Heart right ventricle (tissue), 12 donors: ENCODE results near the gene NIF3L1. TPM values are rescaled to one million over a fixed set of nuclear protein-coding genes. Genes with fewer than 3 reads are reported as not detected.

Experiments used
- polyA plus RNA-seq, 2 donors: library from polyadenylated mRNA; stranded (reverse); fragments of 200-250 nt; gene quantifications; one replicate each; pipeline ENCODE4 v1.2.3, GENCODE V29; 2013
- total RNA-seq, 10 donors: library from RNA; stranded (reverse); fragmentation: NEBNext Ultra II Directional in 3 of 10; extraction: Animal tissue kit (Norgen Biotek cat#: 25700) in 3 of 10; gene quantifications; one replicate each; pipeline versions ENCODE4 v1.2.1 to v1.2.4, GENCODE V29; 2021 to 2023
- donor health status: ischemic (EF 13 %, LVEDD 7.1; RV severe dilation, severe dysfunction).
- donor health status: healthy with polysubstance abuse.
- donor health status: DM: no; HTN: yes; CAD: no.
- donor health status: DM: no; HTN: no; CAD: no.
- donor health status: ischemic (EF 25% LVEDD 6.9; RV normal size, moderate dysfunction).
- donor health status: ischemic (EF 25% LVEDD 5.7; RV mildly dilated, moderate dysfunction).
- donor health status: healthy.
- donor health status: nonischemic (EF 11% LVEDD 7.7; RV severe dilation, severe dysfunction).
- donor health status: DM: yes; HTN: yes; CAD: no.
- donor health status: PGD.
- donor health status: ischemic (EF 29% LVEDD 5.4; RV normal size, mild dysfunction).
- donor health status: nonischemic (EF 23%, LVEDD 6.1; RV moderate dilation, normal function).

NIF3L1 gene
- total and polyA plus RNA-seq, 12 donors, result 10.5 to 31.7 (median 20.7) TPM

Other genes with a start within 250 kb of the NIF3L1 start
- gene BZW1, start 77.5 kb upstream of the NIF3L1 start, total RNA-seq, result 100 to 1,000 TPM in 2 of 10 donors, 10 to 100 TPM in 8; 62.5 to 133 (median 77.2) TPM
- 10 to 100 TPM; 15.4 to 53.2 TPM for gene BZW1, start 77.5 kb upstream of the NIF3L1 start, polyA plus RNA-seq
- gene CLK1, start 24.7 kb upstream of the NIF3L1 start, total RNA-seq, result 10 to 100 TPM; 30.8 to 59.6 (median 45.3) TPM
- 1,000 to 10,000 TPM in 1 of 2 donors, 10 to 100 TPM in 1; 38.4 to 1,166 TPM for gene CLK1, start 24.7 kb upstream of the NIF3L1 start, polyA plus RNA-seq
- 10 to 100 TPM; 14.2 to 33.1 (median 24.1) TPM for gene PPIL3, start 294 bp upstream of the NIF3L1 start, total RNA-seq
- gene PPIL3, start 294 bp upstream of the NIF3L1 start, polyA plus RNA-seq, result 10 to 100 TPM in 1 of 2 donors, 1 to 10 TPM in 1; 9.9 to 36.4 TPM
- gene ORC2, start 74.3 kb downstream of the NIF3L1 start, total RNA-seq, result 10 to 100 TPM; 18.6 to 38.8 (median 27.5) TPM
- 10 to 100 TPM in 1 of 2 donors, 1 to 10 TPM in 1; 5.5 to 10.9 TPM for gene ORC2, start 74.3 kb downstream of the NIF3L1 start, polyA plus RNA-seq
- 10 to 100 TPM in 9 of 10 donors, 1 to 10 TPM in 1; 9.4 to 15.3 (median 12.9) TPM for gene HYCC2, start 182.3 kb downstream of the NIF3L1 start, total RNA-seq
- 1 to 10 TPM; 1.4 to 8.3 TPM for gene HYCC2, start 182.3 kb downstream of the NIF3L1 start, polyA plus RNA-seq
- gene NDUFB3, start 182.6 kb downstream of the NIF3L1 start, total RNA-seq, result 100 to 1,000 TPM; 313 to 513 (median 457) TPM
- 100 to 1,000 TPM; 200 to 216 TPM for gene NDUFB3, start 182.6 kb downstream of the NIF3L1 start, polyA plus RNA-seq
- gene CFLAR, start 226.8 kb downstream of the NIF3L1 start, total RNA-seq, result 100 to 1,000 TPM; 171 to 257 (median 212) TPM
- 100 to 1,000 TPM in 1 of 2 donors, 10 to 100 TPM in 1; 91.5 to 164 TPM for gene CFLAR, start 226.8 kb downstream of the NIF3L1 start, polyA plus RNA-seq